ENCODE measurements around the gene RBM33. TPM values are rescaled to one million over a fixed set of nuclear protein-coding genes. Genes with fewer than 3 reads are reported as not detected.

RBM33 gene
- total RNA-seq, 1 experiment from 2014 or later, result 25.8 TPM

GRCh38 chr7:155618708-155619633 lies 25.5 kb upstream of the RBM33 start:
- in situ Hi-C loops (cut with HindIII; ENCODE audit: low pct_unique_long_range_greater_than_20kb, low sequenced_read_pairs), result no loop called here
- no peak for DNase-seq (ENCODE audit: low read depth, low spot score)

GRCh38 chr7:155619634-155620271 lies 24.7 kb upstream of the RBM33 start:
- in situ Hi-C loops (cut with HindIII; ENCODE audit: low pct_unique_long_range_greater_than_20kb, low sequenced_read_pairs), result no loop called here
- no peak for DNase-seq (ENCODE audit: low read depth, low spot score)

DNA sequence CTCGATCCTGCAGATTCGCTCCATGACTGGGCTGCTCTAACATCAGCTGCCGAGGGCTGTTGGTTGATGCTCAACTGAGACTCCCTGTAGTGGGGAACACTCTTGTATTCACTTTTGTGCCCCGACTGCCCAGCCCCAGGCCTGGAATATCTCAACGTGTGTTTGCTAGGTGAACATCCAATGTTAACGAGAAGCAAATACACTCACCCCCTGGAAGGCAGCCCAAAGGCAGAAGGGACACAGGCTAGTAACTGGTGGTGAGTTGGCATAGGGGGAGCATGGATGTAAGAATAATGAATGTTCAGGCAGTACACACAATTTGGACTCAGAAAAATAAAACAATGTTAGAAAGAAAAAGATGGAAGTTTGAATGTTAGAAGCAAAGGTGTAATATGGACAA lies 24.0 kb upstream of the RBM33 start:
- in situ Hi-C loops (cut with HindIII; ENCODE audit: low pct_unique_long_range_greater_than_20kb, low sequenced_read_pairs), result no loop called here
- no peak for DNase-seq (ENCODE audit: low read depth, low spot score)

- in situ Hi-C loops (cut with HindIII; ENCODE audit: low pct_unique_long_range_greater_than_20kb, low sequenced_read_pairs), result no loop called here
These were observed 23.0 kb upstream of the RBM33 start for GRCh38 chr7:155621418-155621980.

DNA sequence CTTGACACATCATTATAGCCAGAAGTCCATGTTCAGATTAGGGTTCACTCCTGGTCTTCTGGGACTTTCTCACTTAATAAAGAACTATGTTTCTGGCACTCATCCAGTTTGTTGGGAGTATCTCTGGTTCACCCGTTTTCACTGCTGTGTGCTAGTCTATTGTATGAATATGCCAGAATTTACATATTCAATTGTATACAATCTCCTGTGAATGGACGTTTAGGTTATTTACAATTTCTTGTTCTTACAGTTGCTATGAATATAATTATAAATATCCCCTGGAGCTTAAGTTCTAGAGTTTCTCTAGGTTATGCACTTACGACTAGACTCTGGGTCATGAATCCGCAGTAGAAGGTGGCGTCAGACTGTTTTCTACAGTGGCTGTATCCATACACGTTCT lies 20.0 kb upstream of the RBM33 start:
- in situ Hi-C loops (cut with HindIII; ENCODE audit: low pct_unique_long_range_greater_than_20kb, low sequenced_read_pairs), result no loop called here
- no peak for DNase-seq (ENCODE audit: low read depth, low spot score)

More at GRCh38 chr7:155621418-155621980, 23.0 kb upstream of the RBM33 start:
- no peak for DNase-seq (ENCODE audit: low read depth, low spot score)

DNA sequence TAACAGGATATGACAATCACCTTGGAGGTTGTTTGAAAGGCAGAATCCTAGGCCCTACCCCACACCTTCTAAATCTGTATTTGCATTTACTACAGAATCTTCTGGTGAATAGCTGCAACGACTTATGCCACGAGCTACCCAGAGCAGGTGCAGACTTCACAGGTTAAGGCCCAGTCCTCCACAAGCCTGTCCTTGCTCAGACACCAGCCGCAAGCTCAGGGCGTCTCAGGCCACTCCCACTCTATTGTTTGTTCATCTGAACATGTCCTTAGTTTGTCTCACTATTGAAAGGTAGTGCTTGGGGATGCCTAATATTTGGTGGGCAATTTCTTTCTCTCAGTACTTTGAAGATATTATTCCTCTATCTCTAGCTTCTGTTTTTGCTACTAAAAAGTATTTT lies 18.9 kb upstream of the RBM33 start:
- DNase-seq (ENCODE audit: low read depth, low spot score), result no peak
- in situ Hi-C loops (cut with HindIII; ENCODE audit: low pct_unique_long_range_greater_than_20kb, low sequenced_read_pairs), result no loop called here

GRCh38 chr7:155629171-155629570 lies 15.3 kb upstream of the RBM33 start:
- in situ Hi-C loops (cut with HindIII; ENCODE audit: low pct_unique_long_range_greater_than_20kb, low sequenced_read_pairs), result no loop called here

DNA sequence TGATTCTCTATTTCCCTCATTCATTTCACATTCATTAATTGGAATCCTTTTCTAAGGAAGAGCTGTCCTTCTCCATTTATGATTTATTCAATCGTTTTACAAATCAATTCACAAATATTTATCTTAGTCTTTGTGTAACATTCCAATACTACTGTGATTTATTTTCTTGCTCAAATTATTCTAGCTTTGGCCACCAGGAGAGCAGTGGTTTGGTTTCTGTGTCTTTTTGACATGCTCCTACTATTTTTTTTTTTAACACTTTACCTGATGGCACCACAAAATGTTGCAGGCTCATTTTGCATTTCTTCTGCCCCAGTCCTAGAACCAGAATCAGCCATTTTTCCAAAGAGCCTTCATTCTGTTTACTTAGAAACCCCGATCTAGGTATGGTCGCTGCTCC lies 13.3 kb upstream of the RBM33 start:
- DNase-seq (ENCODE audit: low read depth, low spot score), result no peak

More at GRCh38 chr7:155629171-155629570, 15.3 kb upstream of the RBM33 start:
- DNase-seq (ENCODE audit: low read depth, low spot score), result no peak

GRCh38 chr7:155635817-155636216 lies 8.6 kb upstream of the RBM33 start:
- in situ Hi-C loops (cut with HindIII; ENCODE audit: low pct_unique_long_range_greater_than_20kb, low sequenced_read_pairs), result no loop called here
- no peak for DNase-seq (ENCODE audit: low read depth, low spot score)

More for the DNA sequence above, 13.3 kb upstream of the RBM33 start:
- in situ Hi-C loops (cut with HindIII; ENCODE audit: low pct_unique_long_range_greater_than_20kb, low sequenced_read_pairs), result no loop called here

DNA sequence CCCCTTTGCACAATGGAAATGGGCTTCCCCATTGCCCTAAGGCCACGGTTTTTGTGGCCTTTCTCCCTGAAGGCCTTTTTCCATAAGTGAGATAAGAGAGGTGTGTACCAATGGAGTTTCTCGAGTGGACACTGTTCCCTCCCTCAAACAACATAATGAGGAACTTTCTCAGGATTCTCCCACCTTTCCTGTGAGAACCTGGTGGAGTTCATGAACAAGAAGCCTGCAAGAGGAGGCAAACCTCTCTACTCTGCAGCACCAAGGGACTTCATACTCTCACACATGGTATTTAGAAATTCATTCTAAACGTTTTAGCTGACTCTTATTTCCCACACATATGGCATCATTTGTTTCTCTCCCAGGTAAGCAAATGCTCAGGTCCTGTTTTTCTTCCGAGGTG lies 7.3 kb upstream of the RBM33 start:
- in situ Hi-C loops (cut with HindIII; ENCODE audit: low pct_unique_long_range_greater_than_20kb, low sequenced_read_pairs), result no loop called here
- DNase-seq (ENCODE audit: low read depth, low spot score), result no peak

GRCh38 chr7:155638366-155638765 lies 6.1 kb upstream of the RBM33 start:
- no peak for DNase-seq (ENCODE audit: low read depth, low spot score)
- in situ Hi-C loops (cut with HindIII; ENCODE audit: low pct_unique_long_range_greater_than_20kb, low sequenced_read_pairs), result no loop called here

DNA sequence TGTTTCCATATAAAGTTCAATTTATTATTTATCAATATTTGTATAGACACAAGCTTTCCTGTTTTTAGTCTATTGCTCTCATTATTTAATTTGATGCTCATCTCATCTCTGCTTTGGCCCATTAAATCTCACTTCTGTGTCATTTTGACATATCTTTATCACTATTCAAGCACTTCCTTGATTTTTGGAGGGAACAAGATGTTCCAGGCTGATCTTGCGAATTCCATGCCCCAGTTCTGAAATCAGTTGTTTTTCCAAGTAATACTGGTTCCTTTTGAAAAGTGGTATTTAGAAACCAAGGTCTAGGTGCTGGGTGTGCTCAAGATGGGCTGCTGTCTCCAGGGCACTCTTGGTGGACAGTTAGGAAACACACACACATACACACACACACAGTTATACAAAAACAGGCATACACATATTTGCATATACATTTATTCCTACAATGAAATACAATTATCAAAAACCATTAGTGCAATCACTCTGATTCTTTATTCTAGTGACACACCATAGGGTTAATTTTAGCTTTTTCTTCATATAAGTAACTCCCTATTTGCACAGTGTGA lies 4.4 kb upstream of the RBM33 start:
- DNase-seq (ENCODE audit: low read depth, low spot score), result no peak
- in situ Hi-C loops (cut with HindIII; ENCODE audit: low pct_unique_long_range_greater_than_20kb, low sequenced_read_pairs), result no loop called here

DNA sequence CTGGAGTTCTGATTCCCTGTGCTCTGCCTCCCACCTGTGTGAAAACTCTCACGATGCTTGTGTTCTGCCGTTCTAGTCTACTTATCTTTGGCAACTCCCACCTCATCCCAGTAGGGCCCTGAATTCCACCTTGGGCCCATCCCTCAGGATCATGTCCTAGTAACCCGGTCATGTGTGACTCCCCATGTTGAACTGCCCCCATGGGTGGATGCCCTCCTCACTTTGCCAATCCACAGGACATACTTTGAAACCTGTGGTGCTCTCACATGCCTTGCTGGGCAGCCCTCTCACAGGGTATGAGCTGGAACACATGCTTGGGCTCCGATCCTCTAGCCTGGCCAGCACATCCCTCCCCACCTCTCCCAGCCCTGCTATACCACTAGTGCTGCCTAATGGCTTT lies 3.8 kb upstream of the RBM33 start:
- in situ Hi-C loops (cut with HindIII; ENCODE audit: low pct_unique_long_range_greater_than_20kb, low sequenced_read_pairs), result no loop called here
- DNase-seq (ENCODE audit: low read depth, low spot score), result no peak

DNA sequence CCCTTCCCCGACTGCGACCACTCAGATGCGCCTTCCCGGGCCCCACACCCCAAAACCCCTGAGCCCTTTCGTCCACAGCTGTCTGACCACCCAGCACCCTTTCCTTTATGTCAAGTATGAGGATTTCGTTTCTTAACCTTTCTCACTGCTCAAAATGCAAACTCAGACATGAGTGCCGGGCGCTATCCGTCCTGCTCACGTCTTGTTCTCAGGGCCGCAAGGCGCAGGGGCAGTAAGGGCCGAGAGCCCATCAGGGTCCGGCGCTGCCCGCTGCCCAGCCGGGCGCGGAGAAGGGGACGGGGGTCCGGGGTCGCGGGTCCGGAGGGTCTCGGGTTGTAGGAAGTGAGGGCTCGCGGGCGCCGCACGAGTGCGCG lies 670 bp upstream of the RBM33 start:
- DNase-seq (ENCODE audit: low read depth, low spot score), result no peak
- in situ Hi-C loops (cut with HindIII; ENCODE audit: low pct_unique_long_range_greater_than_20kb, low sequenced_read_pairs), result no loop called here

GRCh38 chr7:155644971-155645509 lies 579 bp downstream of the RBM33 start:
- peak; percentile 47 for DNase-seq (ENCODE audit: low read depth, low spot score)
- in situ Hi-C loops (cut with HindIII; ENCODE audit: low pct_unique_long_range_greater_than_20kb, low sequenced_read_pairs), result no loop called here

DNA sequence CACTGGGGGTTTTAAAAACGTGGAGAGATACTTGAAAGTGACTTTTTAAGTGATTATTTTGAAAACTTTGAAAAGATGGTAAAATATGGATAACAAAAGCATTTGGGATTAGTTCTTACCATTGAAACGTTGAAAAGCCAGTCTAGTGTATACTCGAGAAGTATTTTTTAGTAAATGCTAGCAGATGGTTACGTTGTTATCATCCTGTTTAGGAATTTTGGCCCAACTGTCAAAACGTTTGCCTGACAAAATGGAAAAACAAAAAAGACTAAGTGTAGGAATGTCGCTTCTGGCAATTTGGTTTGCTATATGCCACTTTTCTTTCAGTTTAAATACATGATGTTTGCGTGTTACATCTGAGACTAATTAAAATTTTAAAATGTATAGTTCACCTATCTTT lies 1.2 kb downstream of the RBM33 start:
- DNase-seq (ENCODE audit: low read depth, low spot score), result no peak
- in situ Hi-C loops (cut with HindIII; ENCODE audit: low pct_unique_long_range_greater_than_20kb, low sequenced_read_pairs), result no loop called here

- no peak for DNase-seq (ENCODE audit: low read depth, low spot score)
- in situ Hi-C loops (cut with HindIII; ENCODE audit: low pct_unique_long_range_greater_than_20kb, low sequenced_read_pairs), result no loop called here
These were observed 2.2 kb downstream of the RBM33 start for GRCh38 chr7:155646669-155647068.

GRCh38 chr7:155647302-155647701 lies 2.8 kb downstream of the RBM33 start:
- in situ Hi-C loops (cut with HindIII; ENCODE audit: low pct_unique_long_range_greater_than_20kb, low sequenced_read_pairs), result no loop called here
- DNase-seq (ENCODE audit: low read depth, low spot score), result no peak

Measured in SK-MEL-5 (cell line).